ENCODE data around the gene KCTD11.

KCTD11 gene

DNA sequence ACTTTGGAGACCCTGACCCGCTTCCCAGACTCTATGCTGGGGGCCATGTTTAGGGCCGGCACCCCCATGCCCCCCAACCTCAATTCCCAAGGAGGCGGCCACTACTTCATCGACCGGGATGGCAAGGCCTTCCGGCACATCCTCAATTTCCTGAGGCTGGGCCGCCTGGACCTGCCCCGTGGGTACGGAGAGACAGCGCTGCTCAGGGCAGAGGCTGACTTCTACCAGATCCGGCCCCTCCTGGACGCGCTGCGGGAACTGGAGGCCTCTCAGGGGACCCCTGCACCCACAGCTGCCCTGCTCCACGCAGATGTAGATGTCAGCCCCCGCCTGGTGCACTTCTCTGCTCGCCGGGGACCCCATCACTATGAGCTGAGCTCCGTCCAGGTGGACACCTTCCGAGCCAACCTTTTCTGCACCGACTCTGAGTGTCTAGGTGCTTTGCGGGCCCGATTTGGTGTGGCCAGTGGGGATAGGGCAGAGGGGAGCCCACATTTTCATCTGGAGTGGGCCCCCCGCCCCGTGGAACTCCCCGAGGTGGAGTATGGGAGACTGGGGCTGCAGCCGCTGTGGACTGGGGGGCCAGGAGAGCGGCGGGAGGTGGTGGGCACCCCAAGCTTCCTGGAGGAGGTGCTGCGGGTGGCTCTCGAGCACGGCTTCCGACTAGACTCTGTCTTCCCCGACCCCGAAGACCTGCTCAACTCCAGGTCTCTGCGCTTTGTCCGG lies 1.1 kb downstream of the KCTD11 start:
- H3K4me3 ChIP-seq (ENCODE audit: low read depth, low read length) = peak overlapping the region; percentile 82
- no peaks in the 10 kb centered on the region for H3K79me2 ChIP-seq
- H3K4me1 ChIP-seq = peaks cover 30% of the 10 kb centered on the region
- no peaks in the 10 kb centered on the region for H3K27me3 ChIP-seq (ENCODE audit: control insufficient read depth, insufficient read depth, low read length)
- H2AFZ ChIP-seq = no peak overlapping the region
- H3K9me3 ChIP-seq (ENCODE audit: control insufficient read depth, low read length) = no peaks in the 10 kb centered on the region
- TF ChIP-seq CTCF (IDR thresholded peaks at IDR 0.05) = no peak
- H3K4me2 ChIP-seq (ENCODE audit: low read length) = peak overlapping the region; percentile 70
- H3K9ac ChIP-seq = no peak overlapping the region
- H3K36me3 ChIP-seq (ENCODE audit: control insufficient read depth, insufficient read depth, low read length) = no peaks in the 10 kb centered on the region
- no peak overlapping the region for H3K27ac ChIP-seq

- Histone ChIP-seq H3K9ac (no peak overlapping the region), H3K27ac (no peak overlapping the region), H3K4me1 (peaks cover 19% of the 10 kb centered on the region), H3K36me3 (ENCODE audit: control insufficient read depth, insufficient read depth, low read length) (no peaks in the 10 kb centered on the region), H3K9me3 (ENCODE audit: control insufficient read depth, low read length) (no peaks in the 10 kb centered on the region), H3K27me3 (ENCODE audit: control insufficient read depth, insufficient read depth, low read length) (no peaks in the 10 kb centered on the region), H3K4me3 (ENCODE audit: low read depth, low read length) (no peak overlapping the region), H2AFZ (no peak overlapping the region), H3K4me2 (ENCODE audit: low read length) (peak overlapping the region; percentile 20), H3K79me2 (no peaks in the 10 kb centered on the region)
- TF ChIP-seq CTCF (IDR thresholded peaks at IDR 0.05) = no peak
Measured at GRCh38 chr17:7354262-7354843, 2.4 kb downstream of the KCTD11 start.

- peaks cover 13% of the 10 kb centered on the region for H3K4me1 ChIP-seq
- no peaks in the 10 kb centered on the region for H3K27me3 ChIP-seq (ENCODE audit: control insufficient read depth, insufficient read depth, low read length)
- H3K4me3 ChIP-seq (ENCODE audit: low read depth, low read length) = no peak within 1 kb of the TSS
- no peaks in the 10 kb centered on the region for H3K36me3 ChIP-seq (ENCODE audit: control insufficient read depth, insufficient read depth, low read length)
- H3K79me2 ChIP-seq = no peaks in the 10 kb centered on the region
- H2AFZ ChIP-seq = no peak within 1 kb of the TSS
- H3K27ac ChIP-seq = no peak within 1 kb of the TSS
- no peaks in the 10 kb centered on the region for H3K9me3 ChIP-seq (ENCODE audit: control insufficient read depth, low read length)
- no peak within 1 kb of the TSS for H3K9ac ChIP-seq
- no peak for TF ChIP-seq CTCF (IDR thresholded peaks at IDR 0.05)
- H3K4me2 ChIP-seq (ENCODE audit: low read length) = peak within 1 kb of the TSS; percentile 20
Measured at GRCh38 chr17:7355053-7355452, 3.1 kb downstream of the KCTD11 start, which contains the start of gene TMEM95. TMEM95 (plus strand) TSS chr17:7355156; CDS start chr17:7355205, 49 bp downstream.

DNA sequence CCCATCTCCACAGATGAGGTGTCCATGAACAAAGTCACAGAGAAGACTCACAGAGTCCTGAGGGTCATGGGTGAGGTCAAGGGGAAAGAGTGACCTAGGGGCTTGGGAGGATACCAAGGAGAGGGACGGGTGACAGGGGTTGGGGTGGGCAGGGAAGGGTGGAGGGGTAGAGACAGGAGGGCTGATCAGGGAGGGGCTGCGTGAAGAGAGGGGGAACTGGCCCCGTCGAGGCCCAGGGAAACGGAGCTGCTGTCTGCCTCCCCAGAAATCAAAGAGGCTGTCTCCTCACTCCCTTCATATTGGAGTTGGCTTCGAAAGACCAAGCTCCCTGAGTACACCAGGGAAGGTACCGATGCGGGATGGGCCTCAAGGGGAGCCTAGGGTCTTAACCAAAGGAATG lies 3.6 kb downstream of the KCTD11 start:
- H3K9me3 ChIP-seq (ENCODE audit: control insufficient read depth, low read length) = no peaks in the 10 kb centered on the region
- no peak overlapping the region for H3K9ac ChIP-seq
- no peak overlapping the region for H2AFZ ChIP-seq
- peaks cover 13% of the 10 kb centered on the region for H3K4me1 ChIP-seq
- TF ChIP-seq CTCF (IDR thresholded peaks at IDR 0.05) = no peak
- no peak overlapping the region for H3K27ac ChIP-seq
- H3K4me3 ChIP-seq (ENCODE audit: low read depth, low read length) = no peak overlapping the region
- H3K79me2 ChIP-seq = no peaks in the 10 kb centered on the region
- H3K27me3 ChIP-seq (ENCODE audit: control insufficient read depth, insufficient read depth, low read length) = no peaks in the 10 kb centered on the region
- no peak overlapping the region for H3K4me2 ChIP-seq (ENCODE audit: low read length)
- H3K36me3 ChIP-seq (ENCODE audit: control insufficient read depth, insufficient read depth, low read length) = no peaks in the 10 kb centered on the region

All from parathyroid adenoma (tissue), 2 donors.